Measurements from ENCODE around the gene CNTNAP2.

DNA sequence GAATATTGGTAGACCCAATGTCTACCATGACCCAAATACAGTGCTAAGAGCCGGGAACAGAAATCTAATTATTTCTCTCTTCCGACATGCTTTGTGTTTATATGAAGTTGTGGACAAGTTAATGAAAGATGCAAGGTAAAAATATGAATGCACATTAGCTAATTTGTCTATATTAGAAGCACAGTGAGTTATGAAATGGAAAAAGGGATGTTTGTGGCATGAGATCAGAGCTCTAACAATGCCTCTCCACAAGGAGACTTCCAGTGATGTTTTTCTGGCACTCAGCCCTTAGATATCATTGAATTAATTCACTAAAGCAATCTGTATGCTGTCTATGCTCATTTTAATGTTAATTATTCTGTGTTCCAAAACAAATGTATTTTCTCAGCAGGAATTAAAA, 897.2 kb downstream of the CNTNAP2 start:
- TF ChIP-seq ZNF274 (IDR thresholded peaks at IDR 0.05; ENCODE audit: low read depth, low read length) (no peak), YY1 (IDR thresholded peaks at IDR 0.05; ENCODE audit: insufficient read depth, insufficient read length) (no peak)
